Right ventricle myocardium inferior (tissue), 1 donor: ENCODE results near the gene DDX10. TPM values are rescaled to one million over a fixed set of nuclear protein-coding genes. Genes with fewer than 3 reads are reported as not detected.

ENCODE experiments used
- ATAC-seq: fragments of 200-7000 bp; cut with Tn5 transposase; one replicate; pipeline ENCODE4 v1.9.1; 2020; ENCODE audit warnings: mild to moderate bottlenecking, moderate library complexity
- DNase-seq: peaks from one replicate; pipeline ENCODE4 v3.0.0; 2021; ENCODE audit errors: missing footprints
- intact Hi-C: fragments of 100-400 bp; cut with DNase I; formaldehyde crosslinking; loops from one replicate; pipeline ENCODE4 v1.11.0; 2022
- total RNA-seq: library from RNA; stranded (reverse); fragmentation: NEBNext Ultra II Directional; extraction: Animal tissue kit (Norgen Biotek cat#: 25700); gene quantifications from one replicate; pipeline ENCODE4 v1.2.1, GENCODE V29; 2021
- donor health status: DM: no; HTN: yes; CAD: no; lungs with severe emphysema.

DDX10 gene
- total RNA-seq, 1 donor from 2014 or later, result 12.2 TPM

- ATAC-seq, result no peak
- intact Hi-C loops, result no loop called here
- no peak for DNase-seq
Observed at GRCh38 chr11:108904480-108904879, 239.6 kb downstream of the DDX10 start.

- no peak for ATAC-seq
- no peak for DNase-seq
- intact Hi-C loops, result no loop called here
Observed at GRCh38 chr11:108906329-108906728, 241.5 kb downstream of the DDX10 start.

DNA sequence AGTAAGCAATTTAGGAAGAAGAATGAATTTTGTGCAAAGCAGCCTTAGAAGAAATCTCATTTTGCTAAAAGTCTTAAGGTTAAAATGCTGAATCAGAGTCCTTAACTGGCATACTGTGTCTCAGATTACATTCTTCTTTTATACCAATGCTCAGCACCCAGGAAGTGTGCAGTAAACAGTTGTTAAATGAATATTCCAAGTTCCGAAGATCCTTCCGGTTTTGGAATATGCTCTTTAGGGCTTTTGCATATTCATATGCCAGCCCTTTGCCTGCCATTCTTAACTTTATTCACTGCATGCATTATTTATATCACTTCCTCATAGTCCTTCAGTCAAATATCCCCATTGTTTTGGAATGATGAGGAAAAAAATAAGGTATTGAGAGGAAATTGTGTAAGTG is 242.0 kb downstream of the DDX10 start:
- intact Hi-C loops, result no loop called here
- DNase-seq (no peak), ATAC-seq (no peak)

GRCh38 chr11:108909041-108909440 is 244.2 kb downstream of the DDX10 start:
- no peak for DNase-seq
- intact Hi-C loops, result no loop called here
- ATAC-seq, result no peak

DNA sequence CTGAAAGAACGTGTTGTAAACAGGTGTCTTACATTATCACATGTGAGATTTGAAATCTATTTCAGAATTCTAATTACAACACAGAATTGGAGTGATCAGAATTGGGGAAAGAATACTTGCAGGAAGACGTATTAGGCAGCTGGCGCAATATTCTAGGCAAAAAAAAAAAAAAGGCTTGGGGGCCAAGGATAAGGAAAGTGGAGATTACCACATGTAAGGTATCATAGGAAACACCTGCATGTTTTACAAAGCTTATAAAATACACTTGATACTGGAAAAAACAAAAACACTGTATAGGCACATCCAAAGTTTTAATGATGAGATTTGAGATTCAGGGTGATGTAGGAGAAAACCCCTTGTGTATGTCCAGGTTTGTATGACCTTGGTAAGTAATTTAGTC is 245.1 kb downstream of the DDX10 start:
- intact Hi-C loops, result no loop called here

DNA sequence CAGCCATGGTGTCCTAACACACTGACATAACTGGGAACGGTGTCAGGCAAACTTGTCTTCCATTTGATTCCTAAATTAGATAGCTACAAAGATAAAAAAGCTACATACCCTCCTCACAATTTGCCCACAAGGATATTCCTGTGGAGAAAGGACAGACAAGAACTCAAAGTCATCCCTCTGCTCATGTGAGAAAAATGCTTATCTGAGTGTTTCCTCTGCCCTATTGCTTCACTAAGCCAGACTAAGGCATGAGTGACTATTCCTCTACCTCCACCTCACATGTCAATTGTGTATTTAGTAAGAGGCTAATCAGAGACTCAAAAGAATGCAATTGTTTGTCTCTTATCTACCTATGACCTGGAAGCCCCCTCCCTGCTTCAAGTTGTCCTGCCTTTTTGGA is 247.7 kb downstream of the DDX10 start:
- intact Hi-C loops, result no loop called here
- DNase-seq (no peak), ATAC-seq (no peak)

More for the DNA sequence above, 245.1 kb downstream of the DDX10 start:
- DNase-seq, result no peak
- ATAC-seq, result no peak

- intact Hi-C loops, result no loop called here
- ATAC-seq, result no peak
- no peak for DNase-seq
Observed at GRCh38 chr11:108913204-108913603, 248.3 kb downstream of the DDX10 start.

GRCh38 chr11:108914211-108914610 is 249.3 kb downstream of the DDX10 start:
- no peak for ATAC-seq
- no peak for DNase-seq
- intact Hi-C loops, result no loop called here

DNA sequence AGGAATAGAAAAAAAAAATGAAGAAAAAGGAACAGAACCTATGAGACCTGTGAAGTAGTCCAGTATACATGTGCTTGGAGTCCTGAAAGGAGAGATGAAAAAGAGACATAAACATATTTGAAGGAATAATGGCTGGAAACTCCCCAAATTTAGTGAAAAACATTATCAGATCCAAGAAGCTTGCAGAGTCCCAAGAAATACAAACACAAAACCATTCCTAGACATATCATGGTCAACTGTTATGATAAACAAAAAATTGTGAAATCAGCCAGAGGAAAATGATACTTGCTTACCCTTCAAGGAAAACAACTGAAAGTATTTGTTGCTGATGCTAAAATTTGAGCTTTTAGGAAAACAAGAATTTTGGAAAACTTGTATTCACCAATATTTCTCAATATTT is 250.1 kb downstream of the DDX10 start:
- intact Hi-C loops, result no loop called here
- DNase-seq, result no peak

DNA sequence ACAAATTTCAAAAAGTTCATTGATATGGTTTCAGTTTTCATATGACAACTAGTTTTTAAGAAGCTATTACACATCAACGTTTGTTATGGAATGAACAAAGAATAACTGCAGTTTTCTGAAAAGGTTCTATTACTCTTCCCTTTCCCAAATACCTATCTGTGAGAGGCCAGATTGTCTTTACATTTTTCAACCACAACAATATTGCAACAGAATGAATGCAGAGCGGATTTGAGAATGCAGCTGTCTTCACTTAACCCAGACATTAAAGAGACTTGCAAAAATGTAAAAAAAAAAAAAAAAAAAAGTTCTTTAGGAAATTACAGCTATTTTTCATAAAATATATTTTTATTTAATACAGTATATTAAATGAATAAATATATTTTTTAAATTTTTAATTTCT is 250.8 kb downstream of the DDX10 start:
- intact Hi-C loops, result no loop called here
- DNase-seq (no peak), ATAC-seq (no peak)

More for the DNA sequence above, 250.1 kb downstream of the DDX10 start:
- no peak for ATAC-seq

DNA sequence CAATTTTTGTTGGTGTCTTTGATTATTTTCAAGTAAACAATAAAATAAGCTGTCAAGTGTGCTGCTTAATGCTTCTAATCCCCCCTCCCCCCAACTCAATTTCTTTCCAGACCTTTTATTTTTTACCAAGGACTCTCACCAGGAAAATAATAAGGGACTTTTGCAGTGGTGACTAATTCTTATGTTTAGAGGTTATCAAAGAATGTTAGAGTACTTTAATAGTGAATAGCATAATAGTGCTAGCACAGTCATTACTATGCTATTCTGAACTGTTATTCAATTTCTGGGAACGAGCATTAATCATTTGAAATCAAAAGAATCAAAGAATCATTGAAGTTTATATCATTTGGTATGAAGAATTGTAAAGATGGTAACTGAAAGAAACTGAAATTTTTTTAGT is 251.4 kb downstream of the DDX10 start:
- intact Hi-C loops, result no loop called here
- ATAC-seq (no peak), DNase-seq (no peak)

DNA sequence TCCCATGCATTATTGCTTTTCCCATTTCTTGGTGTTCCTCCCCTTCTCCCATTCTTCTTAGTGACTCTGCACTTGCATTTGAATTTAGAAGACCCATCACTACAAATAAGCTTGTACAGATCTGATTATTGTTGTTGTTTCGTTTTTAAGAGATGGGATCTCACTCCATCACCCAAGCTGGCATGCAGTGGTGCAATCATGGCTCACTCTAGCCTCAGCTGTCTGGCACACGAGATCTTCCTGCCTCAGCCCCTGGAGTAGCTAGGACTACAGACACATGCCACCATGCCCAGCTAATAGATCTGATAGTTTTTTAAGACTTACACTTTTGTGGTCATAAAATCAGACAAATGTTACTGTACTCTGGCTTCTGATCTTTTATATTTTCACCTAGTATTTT is 252.1 kb downstream of the DDX10 start:
- intact Hi-C loops, result no loop called here
- ATAC-seq (no peak), DNase-seq (no peak)

GRCh38 chr11:108921211-108921610 is 256.3 kb downstream of the DDX10 start:
- intact Hi-C loops, result no loop called here
- ATAC-seq, result no peak
- DNase-seq, result no peak

DNA sequence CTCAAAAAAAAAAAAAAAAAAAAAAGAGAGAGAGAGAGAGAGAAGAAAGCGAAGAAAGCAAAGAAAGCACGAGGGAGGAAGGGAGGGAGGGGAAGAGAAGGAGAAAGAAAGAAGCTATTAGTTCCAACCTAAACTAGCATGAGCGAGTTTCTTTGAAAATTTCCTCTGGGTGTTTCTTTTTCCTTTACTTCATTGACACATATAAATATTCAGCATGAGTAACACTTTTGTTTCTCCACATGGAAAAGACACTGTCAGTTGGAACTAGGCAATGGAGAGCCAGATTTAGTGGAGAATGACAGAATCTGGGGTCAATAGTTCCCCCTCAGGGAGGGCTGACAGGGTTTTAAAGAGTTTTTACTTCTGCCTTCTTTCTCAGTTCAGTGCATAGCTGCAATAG is 257.4 kb downstream of the DDX10 start:
- intact Hi-C loops, result no loop called here
- ATAC-seq (no peak), DNase-seq (no peak)

DNA sequence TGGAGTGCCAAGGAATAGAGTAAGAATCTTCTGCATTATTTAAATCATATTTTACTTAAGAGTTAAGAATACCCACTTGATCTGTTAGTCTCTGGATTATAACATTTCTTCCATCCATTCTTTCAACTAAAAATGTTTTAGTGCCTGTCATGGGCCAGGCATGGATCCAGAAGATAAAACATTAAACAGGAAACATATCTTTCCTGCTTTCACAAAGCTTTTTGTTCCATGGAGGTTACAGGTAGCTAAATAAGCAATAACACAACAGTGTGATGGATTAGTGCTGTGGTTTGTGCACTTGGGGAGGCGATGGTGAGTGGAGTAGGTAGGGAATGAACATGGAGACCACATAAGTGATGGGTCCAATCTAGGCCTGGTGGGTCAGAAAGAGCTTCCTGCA is 258.5 kb downstream of the DDX10 start:
- intact Hi-C loops, result no loop called here
- DNase-seq, result no peak
- ATAC-seq, result no peak

DNA sequence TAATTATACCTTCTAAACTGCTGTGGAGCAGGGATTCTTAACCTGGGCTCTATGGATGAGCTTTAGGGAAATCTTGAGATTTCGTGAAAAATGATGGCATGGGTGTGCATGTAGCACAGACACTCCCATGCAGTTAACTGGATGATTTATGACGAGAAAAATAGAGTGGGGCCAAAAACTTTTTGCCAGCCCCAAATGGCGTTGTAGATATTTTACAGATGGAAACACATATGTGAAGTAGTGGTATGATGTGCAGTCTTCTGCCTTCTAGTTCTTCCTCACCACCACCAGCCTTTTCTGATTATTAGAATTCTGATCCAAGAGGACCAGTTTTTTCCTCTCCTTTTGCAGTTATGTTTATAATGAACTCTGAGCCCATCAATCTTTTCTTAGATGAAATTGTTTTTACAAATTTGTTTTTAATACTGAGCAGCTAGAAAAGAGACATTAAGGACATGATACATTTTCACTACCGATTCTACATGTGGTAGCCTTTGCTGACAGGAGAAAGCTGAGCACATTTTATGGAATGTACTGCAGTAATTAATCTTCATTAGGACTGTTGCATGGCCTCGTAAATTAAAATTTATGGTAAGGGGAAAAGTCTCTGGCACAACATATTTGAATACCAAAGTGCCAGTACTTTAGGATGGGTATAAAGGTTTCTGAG is 261.4 kb downstream of the DDX10 start:
- ATAC-seq, result no peak
- DNase-seq, result no peak
- intact Hi-C loops, result no loop called here

GRCh38 chr11:108926841-108927577 is 262.1 kb downstream of the DDX10 start:
- ATAC-seq (no peak), DNase-seq (no peak)
- intact Hi-C loops, result no loop called here

GRCh38 chr11:108927791-108928545 is 263.1 kb downstream of the DDX10 start:
- intact Hi-C loops, result no loop called here
- no peak for ATAC-seq
- DNase-seq, result no peak

DNA sequence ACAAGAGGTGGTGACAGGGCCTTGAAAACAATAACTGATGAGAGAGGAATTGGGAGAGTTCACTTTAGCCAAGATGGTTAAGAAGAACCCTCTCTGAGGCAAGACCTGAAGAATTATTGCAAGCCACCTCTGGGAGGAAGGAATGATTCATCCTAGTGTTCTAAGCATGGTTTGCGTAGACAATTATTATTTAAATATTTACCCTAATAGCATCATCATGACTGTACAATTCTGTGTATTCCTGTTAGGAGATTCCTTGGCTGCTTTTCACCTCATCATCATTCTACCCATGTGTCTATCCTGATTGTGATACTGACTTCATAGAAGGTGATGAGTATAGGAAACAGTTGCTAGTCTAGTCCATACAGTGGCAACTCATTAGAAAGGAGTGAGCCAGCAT is 264.4 kb downstream of the DDX10 start:
- no peak for DNase-seq
- ATAC-seq, result no peak
- intact Hi-C loops, result no loop called here

DNA sequence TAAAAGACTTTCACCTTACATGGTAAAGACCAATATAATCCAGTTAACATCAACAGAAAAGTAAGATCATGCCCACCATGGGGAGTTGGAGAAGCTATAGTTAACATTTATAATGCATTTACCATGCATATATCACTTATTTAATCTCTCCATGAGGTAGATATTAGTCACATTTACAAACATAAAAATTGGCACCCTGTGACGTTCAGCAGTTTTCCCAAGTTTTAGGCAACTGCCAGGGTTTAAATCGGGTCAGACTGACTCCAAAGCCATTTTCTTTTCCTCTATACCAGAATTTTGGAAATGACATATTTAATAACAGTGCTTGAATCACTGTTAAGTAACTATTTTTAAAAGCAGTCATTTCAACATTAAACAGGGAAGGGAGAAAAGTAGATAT is 266.3 kb downstream of the DDX10 start:
- no peak for DNase-seq
- intact Hi-C loops, result no loop called here
- no peak for ATAC-seq
